Duodenal mucosa (tissue), 2 donors: ENCODE results near the gene FN3KRP.
A peak's percentile ranks its signal among the peaks of the same experiment; 100 is the strongest.

Source experiments
- H3K27ac ChIP-seq: one replicate; pipeline ENCODE4 v1.7.0; 2013; ENCODE audit warnings: low read depth, low read length
- H3K27me3 ChIP-seq, 2 donors: one replicate each; pipeline ENCODE4 v1.7.0; 2013; ENCODE audit warnings: low read length in 2 of 2, control low read depth in 1 of 2; ENCODE audit not compliant: insufficient read depth in 2 of 2, control insufficient read depth in 1 of 2
- H3K36me3 ChIP-seq, 2 donors: one replicate each; pipeline ENCODE4 v1.7.0; 2013; ENCODE audit warnings: low read length in 2 of 2, control low read depth in 1 of 2; ENCODE audit not compliant: insufficient read depth in 2 of 2, control insufficient read depth in 1 of 2
- H3K4me1 ChIP-seq, 2 donors: one replicate each; pipeline ENCODE4 v1.7.0; 2013; ENCODE audit warnings: low read length in 2 of 2, control low read depth in 1 of 2; ENCODE audit not compliant: insufficient read depth in 2 of 2, control insufficient read depth in 1 of 2
- H3K4me3 ChIP-seq, 2 donors: one replicate each; pipeline ENCODE4 v1.7.0; 2013; ENCODE audit warnings: low read length in 2 of 2, low read depth in 1 of 2
- H3K9ac ChIP-seq, 2 donors: one replicate each; pipeline ENCODE4 v1.7.0; 2013; ENCODE audit warnings: low read length in 2 of 2, low read depth in 1 of 2
- H3K9me3 ChIP-seq, 2 donors: one replicate each; pipeline ENCODE4 v1.7.0; 2013; ENCODE audit warnings: low read length in 2 of 2, control low read depth in 1 of 2; ENCODE audit not compliant: control insufficient read depth in 1 of 2

The FN3KRP gene

GRCh38 chr17:82687871-82688270 is 28.6 kb upstream of the FN3KRP start:
- H3K9ac ChIP-seq: peak overlapping the region in 1 of 2 donors; percentile 43
- H3K4me1 ChIP-seq: peaks cover 13 to 14% of the 10 kb centered on the region in 2 donors
- H3K9me3 ChIP-seq: no peaks in the 10 kb centered on the region
- H3K27ac ChIP-seq: peak overlapping the region; percentile 67
- no peak overlapping the region for H3K4me3 ChIP-seq
- H3K27me3 ChIP-seq: no peaks in the 10 kb centered on the region
- peaks cover 0 to 9% of the 10 kb centered on the region in 2 donors for H3K36me3 ChIP-seq

- Histone ChIP-seq H3K9me3 (no peaks in the 10 kb centered on the region), H3K36me3 (peaks cover 0 to 9% of the 10 kb centered on the region in 2 donors), H3K27ac (no peak overlapping the region), H3K27me3 (no peaks in the 10 kb centered on the region), H3K9ac (no peak overlapping the region), H3K4me3 (no peak overlapping the region), H3K4me1 (peaks cover 13 to 14% of the 10 kb centered on the region in 2 donors)
Measured at GRCh38 chr17:82689077-82689476, 27.4 kb upstream of the FN3KRP start.

- Histone ChIP-seq H3K36me3 (peaks cover 0 to 9% of the 10 kb centered on the region in 2 donors), H3K9me3 (no peaks in the 10 kb centered on the region), H3K4me1 (peaks cover 8 to 14% of the 10 kb centered on the region in 2 donors), H3K27ac (no peak overlapping the region), H3K4me3 (no peak overlapping the region), H3K27me3 (no peaks in the 10 kb centered on the region), H3K9ac (no peak overlapping the region)
Measured at GRCh38 chr17:82690786-82691489, 25.6 kb upstream of the FN3KRP start.

- Histone ChIP-seq H3K27me3 (no peaks in the 10 kb centered on the region), H3K9ac (no peak overlapping the region), H3K9me3 (no peaks in the 10 kb centered on the region), H3K36me3 (peaks cover 0 to 9% of the 10 kb centered on the region in 2 donors), H3K4me1 (peaks cover 3 to 10% of the 10 kb centered on the region in 2 donors), H3K4me3 (no peak overlapping the region), H3K27ac (no peak overlapping the region)
Measured at GRCh38 chr17:82691714-82692113, 24.8 kb upstream of the FN3KRP start.

DNA sequence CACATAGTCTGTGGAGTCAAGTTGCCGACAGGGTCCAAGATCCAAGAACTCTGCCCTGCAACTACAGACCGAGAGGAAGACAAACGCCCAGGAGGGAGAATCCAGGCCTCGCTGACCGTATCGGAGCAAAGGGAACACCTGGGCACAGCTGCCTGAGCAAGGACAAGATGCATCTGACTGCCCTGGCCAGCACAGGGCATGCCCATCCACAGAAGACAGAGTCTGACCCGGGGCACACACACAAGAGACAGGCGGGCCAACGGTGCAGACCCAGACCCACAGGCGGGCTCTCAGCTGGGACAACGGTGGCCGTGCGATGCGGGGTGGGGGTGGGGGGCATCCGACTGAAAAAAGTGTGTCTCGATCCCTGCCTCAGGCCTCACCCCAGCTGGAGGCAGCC is 24.2 kb upstream of the FN3KRP start:
- H3K27me3 ChIP-seq: no peaks in the 10 kb centered on the region
- peaks cover 5 to 11% of the 10 kb centered on the region in 2 donors for H3K4me1 ChIP-seq
- no peaks in the 10 kb centered on the region for H3K9me3 ChIP-seq
- no peak overlapping the region for H3K9ac ChIP-seq
- H3K4me3 ChIP-seq: no peak overlapping the region
- no peak overlapping the region for H3K27ac ChIP-seq
- H3K36me3 ChIP-seq: peaks cover 0 to 9% of the 10 kb centered on the region in 2 donors

- H3K27ac ChIP-seq: no peak overlapping the region
- H3K27me3 ChIP-seq: no peaks in the 10 kb centered on the region
- H3K4me3 ChIP-seq: no peak overlapping the region
- H3K9me3 ChIP-seq: no peaks in the 10 kb centered on the region
- peaks cover 6 to 10% of the 10 kb centered on the region in 2 donors for H3K4me1 ChIP-seq
- H3K9ac ChIP-seq: no peak overlapping the region
- peaks cover 0 to 9% of the 10 kb centered on the region in 2 donors for H3K36me3 ChIP-seq
Measured at GRCh38 chr17:82693168-82693867, 23.2 kb upstream of the FN3KRP start.

- Histone ChIP-seq H3K36me3 (peaks cover 0 to 9% of the 10 kb centered on the region in 2 donors), H3K4me3 (no peak overlapping the region), H3K27ac (no peak overlapping the region), H3K27me3 (no peaks in the 10 kb centered on the region), H3K4me1 (peaks cover 10 to 18% of the 10 kb centered on the region in 2 donors), H3K9ac (no peak overlapping the region), H3K9me3 (no peaks in the 10 kb centered on the region)
Measured at GRCh38 chr17:82694647-82695046, 21.9 kb upstream of the FN3KRP start.

DNA sequence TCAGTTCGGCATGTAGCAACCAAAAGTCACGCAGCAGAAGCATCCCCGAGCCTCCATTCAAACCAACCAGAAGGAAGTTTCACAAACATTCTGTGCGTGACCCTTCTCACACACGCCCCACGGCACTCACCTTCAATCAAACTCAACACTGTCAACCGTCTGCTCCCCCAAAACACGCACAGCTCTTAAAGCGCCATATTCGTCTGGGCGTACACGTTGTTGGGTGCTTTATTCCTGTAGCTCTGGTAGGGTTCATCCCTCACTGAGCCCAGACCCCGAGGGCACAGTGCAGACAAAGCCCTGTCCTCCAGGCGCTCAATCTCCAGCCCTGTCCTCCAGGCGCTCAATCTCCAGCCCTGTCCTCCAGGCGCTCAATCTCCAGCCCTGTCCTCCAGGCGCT is 20.2 kb upstream of the FN3KRP start:
- H3K9ac ChIP-seq: no peak overlapping the region
- no peaks in the 10 kb centered on the region for H3K27me3 ChIP-seq
- peaks cover 10 to 18% of the 10 kb centered on the region in 2 donors for H3K4me1 ChIP-seq
- H3K4me3 ChIP-seq: no peak overlapping the region
- no peaks in the 10 kb centered on the region for H3K36me3 ChIP-seq
- no peak overlapping the region for H3K27ac ChIP-seq
- no peaks in the 10 kb centered on the region for H3K9me3 ChIP-seq

- no peaks in the 10 kb centered on the region for H3K27me3 ChIP-seq
- H3K4me1 ChIP-seq: peaks cover 15 to 21% of the 10 kb centered on the region in 2 donors
- no peak overlapping the region for H3K27ac ChIP-seq
- H3K4me3 ChIP-seq: peak overlapping the region; percentile 58 to 64
- H3K9ac ChIP-seq: peak overlapping the region; percentile 33 to 79
- no peaks in the 10 kb centered on the region for H3K9me3 ChIP-seq
- no peaks in the 10 kb centered on the region for H3K36me3 ChIP-seq
Measured at GRCh38 chr17:82696916-82697807, 19.3 kb upstream of the FN3KRP start.

DNA sequence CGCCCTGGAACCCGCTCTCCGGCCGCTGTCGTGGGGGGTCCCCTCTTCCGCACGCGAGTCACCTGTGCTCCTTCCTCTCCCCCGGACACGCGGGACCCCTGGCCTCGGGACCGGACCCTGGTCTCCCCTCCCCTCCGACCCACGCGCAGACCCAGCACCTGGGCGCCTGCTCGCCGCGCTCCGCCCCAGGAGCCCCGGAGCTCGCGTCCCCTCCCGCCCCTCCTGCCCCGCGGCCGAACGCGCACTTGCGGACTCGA is 18.8 kb upstream of the FN3KRP start:
- Histone ChIP-seq H3K9ac (peak overlapping the region; percentile 33 to 79), H3K27me3 (no peaks in the 10 kb centered on the region), H3K36me3 (no peaks in the 10 kb centered on the region), H3K4me1 (peaks cover 20 to 27% of the 10 kb centered on the region in 2 donors), H3K9me3 (no peaks in the 10 kb centered on the region), H3K27ac (no peak overlapping the region), H3K4me3 (peak overlapping the region; percentile 58 to 64)
